ENCODE measurements around the gene DNM2.
A peak's percentile ranks its signal among the peaks of the same experiment; 100 is the strongest.
"Not testable (repeated sequence)": the region's sequence is repeated elsewhere in the genome, so short reads cannot be mapped to it uniquely, and the experiment has no call there.

The DNM2 gene

DNA sequence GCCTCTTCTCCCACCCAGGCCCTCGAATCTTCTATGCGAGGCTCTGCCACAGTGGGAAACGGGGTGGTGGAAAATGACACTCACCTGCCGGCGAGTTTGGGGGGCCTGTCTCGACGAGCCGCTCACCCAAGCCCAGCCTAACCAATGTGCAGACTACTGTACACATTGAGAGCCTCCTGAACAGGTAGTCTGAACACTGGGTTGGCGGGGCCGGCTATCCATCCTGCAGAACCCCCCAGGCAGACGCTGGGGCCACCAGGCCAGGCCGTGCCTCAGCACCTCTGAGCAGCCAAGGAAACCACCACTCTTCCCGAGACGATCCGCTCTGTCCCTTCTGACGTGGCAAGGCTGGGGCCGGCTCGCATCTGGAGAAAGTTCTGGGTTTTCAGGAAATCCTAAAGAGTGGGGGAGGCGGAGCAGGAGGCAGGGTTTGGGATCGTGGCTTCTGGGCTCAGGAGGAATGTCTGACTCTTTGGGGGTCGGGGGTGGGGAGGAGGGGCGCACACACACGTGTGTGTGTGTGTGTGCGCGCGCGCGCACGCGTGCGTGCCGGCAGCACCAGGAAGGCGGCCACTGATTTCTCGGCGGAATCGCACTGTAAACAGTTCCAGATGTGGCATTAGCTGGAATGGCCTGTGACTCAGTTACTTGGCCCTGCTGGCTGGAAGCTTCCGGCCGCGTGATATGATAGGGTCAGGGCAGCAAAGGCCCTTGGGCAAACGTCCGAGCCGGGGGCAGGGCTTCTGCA is 99.6 kb downstream of the DNM2 start:
- DNase-seq (ENCODE audit: low read depth) = peak; percentile 93

DNA sequence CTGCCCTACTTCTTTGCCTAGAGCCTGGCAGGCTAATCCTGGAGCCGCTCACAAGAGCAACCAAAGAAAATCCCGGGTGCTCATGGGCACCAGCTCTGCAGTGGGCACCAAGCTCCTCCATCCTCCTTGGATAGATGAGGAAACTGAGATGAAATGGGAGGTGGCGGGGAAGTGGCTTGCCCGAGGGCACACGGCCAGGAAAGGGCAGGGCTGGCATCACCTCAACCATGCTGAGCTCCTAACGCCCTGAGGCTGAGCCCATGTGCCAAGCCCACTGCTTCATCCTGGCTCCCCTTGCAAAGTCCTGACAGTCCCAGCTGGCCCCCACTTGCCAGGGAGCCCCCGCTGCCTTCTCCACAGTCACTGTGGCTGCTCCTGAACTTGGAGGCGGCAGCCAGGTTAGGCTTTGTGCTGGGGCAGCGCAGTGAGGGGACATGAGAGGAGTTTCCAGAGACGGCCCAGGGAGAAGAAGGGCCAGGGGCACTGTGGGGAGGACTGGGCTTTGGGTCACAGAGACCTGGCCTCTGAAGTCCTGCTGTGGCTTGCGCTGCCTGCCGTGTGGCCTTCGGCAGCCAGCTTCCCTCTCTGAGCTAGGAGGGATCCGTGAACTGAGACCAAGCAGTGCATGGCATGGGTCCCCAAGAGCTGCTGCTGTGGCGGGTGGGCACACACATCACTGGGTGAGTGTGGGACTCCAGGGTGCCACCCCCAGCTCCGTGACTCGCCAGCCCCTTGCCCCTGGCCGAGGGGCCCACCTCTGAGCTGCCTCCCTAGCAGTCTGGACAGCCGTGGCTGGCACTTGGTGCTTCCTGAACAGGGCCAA is 100.6 kb downstream of the DNM2 start:
- no peak for DNase-seq (ENCODE audit: low read depth)

DNA sequence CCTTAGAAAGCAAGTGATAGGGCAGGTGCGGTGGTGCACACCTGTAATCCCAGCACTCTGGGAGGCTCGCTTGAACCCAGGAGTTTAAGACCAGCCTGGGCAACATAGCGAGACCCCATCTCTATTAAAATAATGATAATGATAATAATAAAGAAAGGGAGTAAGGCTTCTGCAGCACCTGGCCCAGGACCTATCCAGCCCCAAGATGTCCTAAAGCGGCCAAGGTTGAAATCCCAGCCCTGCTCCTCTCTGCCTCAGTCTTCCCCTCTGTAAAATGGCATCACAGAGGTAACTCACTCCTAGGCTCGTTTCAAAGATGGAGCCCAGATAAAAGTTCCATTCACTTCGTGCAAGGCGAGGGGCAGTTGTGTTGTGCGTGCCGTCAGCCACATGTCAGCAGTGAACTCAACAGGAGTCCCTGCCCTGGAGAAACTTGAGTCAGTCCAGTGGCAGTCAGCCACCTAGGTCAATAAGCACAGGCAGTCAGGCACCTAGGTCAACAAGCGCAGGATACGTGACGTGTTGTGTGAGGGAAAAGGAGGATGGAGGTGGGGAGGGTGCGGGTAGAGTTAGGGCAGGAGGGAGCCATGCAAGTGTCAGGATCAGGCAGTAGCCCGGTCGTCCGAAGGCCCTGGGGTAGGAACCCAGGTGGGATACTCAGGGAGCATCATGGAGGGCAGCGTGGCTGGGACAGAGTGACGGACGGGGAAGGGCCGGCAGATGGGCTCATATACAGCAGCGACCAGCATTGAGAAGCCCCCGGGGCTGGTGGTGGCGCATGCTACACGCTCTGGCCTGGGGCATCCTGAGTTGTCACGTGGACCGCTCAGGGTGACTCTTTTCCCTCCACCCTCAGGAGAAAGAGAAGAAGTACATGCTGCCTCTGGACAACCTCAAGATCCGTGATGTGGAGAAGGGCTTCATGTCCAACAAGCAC is 101.5 kb downstream of the DNM2 start:
- no peak for DNase-seq (ENCODE audit: low read depth)

DNA sequence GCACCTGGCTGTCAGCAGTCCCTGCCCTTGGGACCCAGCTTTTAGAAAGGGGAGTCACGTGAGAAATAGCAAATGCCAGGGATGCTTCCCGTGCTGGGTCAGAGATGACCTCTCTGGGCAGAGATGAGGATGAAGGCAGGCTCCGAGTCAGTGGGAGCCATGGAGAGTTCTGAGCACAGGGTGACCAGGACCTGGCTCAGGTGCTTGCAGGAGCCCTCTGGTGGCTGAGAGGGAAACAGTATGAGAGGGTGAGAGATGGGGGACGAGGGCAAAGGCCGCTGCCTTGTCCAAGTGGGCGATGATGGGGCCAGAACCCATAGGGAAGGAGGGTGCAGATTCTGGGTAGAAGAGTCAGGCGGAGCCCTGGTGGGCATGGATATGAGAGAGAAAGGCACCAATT is 102.3 kb downstream of the DNM2 start:
- no peak for DNase-seq (ENCODE audit: low read depth)

DNA sequence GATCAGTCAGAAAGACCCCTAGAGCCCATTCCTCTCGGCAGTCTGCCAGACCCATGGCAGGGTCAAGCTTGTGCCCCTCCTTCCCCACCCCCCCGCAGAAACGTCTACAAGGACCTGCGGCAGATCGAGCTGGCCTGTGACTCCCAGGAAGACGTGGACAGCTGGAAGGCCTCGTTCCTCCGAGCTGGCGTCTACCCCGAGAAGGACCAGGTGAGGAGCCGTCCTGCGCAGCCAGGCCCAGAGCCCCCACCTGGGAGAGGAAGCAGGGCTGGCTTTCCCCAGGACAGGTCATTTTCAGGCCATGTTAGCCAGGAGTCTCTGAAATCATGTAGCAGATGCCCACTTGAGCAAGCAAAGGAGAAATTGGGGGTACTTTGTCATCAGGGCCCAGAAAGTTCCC is 105.8 kb downstream of the DNM2 start:
- DNase-seq (ENCODE audit: low read depth) = no peak

DNA sequence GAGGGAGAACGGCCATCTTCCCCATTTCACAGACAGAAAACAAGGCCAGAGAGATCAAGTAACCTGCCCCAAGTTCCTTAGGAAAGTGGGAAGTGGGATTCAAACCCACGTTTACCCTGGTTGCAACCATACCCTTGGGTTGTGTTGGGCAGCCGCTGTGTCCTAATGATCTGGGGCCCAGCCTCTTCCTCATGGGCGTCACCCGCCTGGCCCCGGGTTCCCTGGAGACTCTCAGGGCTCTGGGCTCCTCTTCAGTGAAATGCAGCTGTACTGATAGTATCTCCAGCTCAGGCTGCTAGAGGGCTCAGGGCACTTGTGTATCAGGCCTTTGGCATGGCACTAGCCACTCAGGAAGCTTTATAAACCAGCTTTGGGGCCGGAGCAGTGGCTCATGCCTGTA is 108.4 kb downstream of the DNM2 start:
- DNase-seq (ENCODE audit: low read depth) = no peak

DNA sequence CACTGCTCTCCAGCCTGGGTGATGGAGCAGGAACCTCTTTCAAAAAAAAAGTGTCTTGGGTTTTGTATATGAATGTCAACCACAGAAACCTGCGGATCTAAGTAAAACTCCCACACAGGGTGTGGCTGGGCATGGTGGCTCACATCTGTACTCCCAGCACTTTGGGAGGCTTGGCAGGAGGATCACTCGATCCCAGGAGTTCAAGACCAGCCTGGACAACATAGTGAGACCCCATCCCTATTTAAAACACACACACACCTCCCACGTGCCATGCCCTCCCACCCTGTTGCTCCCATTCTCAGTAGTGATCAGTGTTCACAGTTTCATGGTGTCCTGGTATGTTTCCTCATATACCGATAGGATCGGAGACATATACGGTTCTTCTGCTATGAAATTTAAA is 109.0 kb downstream of the DNM2 start:
- DNase-seq (ENCODE audit: low read depth) = no peak

DNA sequence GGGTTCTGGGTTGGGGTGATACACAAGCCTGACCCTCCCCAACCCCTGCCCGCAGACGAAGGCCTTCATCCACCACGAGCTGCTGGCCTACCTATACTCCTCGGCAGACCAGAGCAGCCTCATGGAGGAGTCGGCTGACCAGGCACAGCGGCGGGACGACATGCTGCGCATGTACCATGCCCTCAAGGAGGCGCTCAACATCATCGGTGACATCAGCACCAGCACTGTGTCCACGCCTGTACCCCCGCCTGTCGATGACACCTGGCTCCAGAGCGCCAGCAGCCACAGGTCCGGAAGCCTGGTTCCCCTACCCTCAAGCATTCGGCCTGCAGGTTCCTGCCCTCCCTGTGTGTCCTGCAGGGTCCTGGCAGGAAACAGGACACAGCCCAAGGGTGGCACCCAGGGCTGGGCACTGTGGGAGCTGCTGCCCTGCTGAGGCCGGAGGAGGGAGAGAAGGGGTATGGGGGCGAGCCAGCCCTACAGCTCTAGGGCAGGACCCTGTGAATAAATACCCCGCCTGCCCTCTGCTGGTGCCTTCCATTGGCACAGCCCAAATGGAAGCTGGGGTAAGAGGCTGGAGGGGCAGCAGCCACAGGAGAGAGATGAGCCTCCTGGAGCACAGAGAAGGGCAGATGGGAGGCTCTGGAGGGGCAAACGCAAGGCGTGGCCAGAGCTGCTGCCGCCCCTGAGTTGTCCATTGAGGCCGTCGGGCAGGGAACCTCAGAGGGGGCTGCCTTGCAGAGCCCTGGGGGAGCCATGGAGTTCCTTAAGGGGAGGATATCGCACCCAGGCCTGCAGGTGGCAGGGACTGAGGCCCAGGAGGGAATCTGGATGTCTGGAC is 111.3 kb downstream of the DNM2 start:
- DNase-seq (ENCODE audit: low read depth) = no peak

DNA sequence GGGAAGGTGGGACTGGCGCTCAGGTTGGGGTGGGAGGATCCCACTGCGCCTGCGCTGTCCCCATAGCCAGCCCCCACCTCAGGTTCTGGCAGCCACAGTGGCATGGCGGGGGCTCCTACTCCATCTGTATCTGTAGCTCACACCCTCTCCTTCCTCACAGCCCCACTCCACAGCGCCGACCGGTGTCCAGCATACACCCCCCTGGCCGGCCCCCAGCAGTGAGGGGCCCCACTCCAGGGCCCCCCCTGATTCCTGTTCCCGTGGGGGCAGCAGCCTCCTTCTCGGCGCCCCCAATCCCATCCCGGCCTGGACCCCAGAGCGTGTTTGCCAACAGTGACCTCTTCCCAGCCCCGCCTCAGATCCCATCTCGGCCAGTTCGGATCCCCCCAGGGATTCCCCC is 112.1 kb downstream of the DNM2 start:
- DNase-seq (ENCODE audit: low read depth) = no peak

DNA sequence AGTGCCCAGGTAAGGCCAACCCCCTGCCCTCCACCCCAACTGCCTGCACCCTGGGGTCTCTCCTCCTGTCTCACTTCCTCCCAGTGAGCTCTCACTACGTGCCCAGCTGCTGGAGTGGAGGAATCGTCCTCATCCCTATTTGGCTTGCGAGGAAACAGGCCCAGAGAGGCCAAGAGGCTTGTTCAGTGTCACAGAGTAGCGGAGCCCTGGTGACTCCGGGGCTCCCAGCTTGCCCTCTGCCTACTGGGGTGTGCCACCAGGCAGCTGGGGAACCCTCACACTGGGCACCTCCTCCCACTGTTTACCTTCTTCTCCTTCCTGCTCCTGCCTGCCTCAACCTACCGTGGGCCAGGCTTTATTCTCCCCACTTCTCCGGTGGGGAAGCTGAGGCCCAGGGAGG is 112.5 kb downstream of the DNM2 start:
- no peak for DNase-seq (ENCODE audit: low read depth)

DNA sequence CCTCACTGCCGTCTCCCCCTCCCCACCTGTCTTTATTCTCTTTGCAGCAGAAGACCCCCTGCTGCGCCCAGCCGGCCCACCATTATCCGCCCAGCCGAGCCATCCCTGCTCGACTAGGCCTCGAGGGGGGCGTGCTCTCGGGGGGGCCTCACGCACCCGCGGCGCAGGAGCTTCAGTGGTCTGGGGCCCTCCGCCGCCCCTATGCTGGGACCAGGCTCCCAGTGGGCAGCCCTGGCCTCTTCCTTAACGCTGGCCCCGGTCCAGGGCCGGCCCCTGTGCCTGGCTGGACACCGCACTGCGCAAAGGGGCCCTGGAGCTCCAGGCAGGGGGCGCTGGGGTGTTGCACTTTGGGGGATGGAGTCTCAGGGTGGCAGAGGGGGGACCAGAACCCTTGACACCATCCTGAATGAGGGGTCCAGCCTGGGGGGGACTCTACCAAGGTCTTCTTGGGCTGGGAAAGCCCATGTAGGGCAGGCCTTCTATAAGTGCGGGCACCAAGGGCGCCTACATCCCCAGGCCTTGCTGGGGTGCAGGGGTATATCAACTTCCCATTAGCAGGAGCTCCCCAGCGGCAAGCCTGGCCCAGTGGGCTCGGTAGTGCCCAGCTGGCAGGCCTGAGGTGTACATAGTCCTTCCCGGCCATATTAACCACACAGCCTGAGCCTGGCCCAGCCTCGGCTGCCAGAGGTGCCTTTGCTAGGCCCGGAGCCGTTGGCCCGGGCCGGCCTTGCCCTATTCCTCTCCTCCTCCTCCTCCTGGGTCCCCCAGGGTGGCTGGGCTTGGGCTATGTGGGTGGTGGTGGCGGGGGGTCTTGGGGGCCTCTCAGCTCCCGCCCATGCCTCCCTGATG is 113.3 kb downstream of the DNM2 start:
- no peak for DNase-seq (ENCODE audit: low read depth)

DNA sequence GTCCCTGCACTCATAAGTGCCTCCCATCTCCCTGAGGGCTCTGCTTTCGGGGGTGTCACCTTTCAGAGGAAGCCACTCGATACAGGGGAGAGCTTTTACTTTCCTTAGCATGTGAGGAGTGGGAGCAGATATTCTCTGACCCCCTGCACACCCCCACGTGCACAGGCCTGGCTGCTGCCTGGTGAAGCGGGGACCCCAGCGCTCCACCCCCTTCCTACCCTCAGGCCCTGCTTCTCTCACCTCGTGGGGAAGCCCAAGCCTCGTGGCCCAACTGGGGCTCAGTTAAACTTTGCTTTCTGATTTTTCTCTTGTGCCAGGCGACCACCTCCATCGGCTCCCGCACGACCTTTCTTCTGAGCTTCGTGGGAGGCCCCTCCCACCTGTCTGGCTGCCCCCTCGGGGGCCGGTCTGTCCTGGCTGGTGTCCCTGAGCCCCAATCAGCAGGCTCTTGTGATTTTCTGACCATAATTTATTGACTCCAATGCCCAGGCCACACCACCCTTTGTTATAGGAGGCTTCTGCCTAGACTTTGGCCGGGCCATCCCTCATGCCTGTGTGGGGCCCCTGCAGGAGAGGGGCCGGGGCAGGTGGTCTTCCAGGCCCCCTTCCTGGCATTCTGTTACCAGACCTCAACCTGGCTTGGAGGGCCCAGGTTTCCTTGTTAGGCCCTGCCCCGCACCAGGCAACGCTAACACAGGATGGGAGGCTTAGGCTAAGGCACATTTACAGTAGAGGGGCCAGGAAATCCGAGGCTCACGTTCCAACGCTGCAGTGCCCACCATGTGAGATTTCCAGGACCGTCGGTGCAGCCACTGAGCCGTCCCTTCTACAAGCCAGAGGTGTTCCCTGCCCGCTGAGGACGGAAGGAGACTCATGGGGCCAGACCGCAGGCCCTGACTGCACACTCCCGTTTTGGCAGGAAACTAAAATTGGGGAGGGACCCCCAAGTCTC is 114.4 kb downstream of the DNM2 start:
- no peak for DNase-seq (ENCODE audit: low read depth)

DNA sequence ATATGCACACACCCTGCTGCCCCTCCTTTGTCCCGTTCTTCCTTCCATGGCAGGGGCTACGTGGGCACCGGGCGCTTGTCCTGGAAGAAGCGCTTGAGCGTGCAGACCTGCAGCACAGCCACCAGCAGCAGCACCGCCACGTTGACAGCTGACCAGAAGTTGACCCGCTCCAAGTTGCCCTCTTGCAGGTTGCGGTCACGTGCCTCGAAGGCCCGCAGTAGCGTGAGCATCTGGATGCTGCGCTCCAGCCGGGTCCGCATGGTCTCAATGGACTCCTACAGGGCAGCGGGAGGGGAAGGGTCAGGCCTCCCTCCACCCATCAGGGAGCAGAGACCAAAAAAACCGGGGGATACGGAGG is 115.0 kb downstream of the DNM2 start:
- DNase-seq (ENCODE audit: low read depth) = no peak

DNA sequence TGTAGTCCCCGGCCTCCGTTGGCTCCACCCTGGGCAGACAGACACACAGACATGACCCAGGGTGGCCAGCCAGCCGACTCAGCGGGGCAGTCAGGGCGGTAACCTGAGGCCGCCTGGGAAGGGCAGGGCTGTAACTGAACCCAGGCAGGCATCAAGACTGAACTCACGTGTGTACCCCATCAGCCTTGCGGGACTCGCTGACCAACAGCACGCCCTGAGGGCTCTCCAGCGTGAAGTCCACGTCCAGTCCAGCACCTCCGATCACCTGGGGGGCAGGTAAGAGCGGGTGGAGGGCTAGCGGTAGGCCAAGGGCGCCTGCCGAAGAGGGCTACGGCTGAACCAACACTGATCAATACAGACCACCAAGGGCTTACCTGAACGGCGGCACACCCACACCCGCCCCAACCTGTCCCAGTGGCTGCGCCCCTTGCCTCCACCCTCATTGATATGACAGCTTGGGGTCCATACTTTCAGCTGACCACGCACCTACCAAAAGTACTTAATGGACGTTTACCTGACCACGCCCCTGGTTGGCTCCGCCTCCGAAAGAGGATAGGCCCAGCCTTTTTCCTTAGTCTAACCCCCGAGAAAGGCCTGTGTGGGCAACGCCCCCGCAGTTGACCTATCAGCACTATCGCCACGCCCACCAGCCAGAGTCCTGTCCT is 117.3 kb downstream of the DNM2 start:
- DNase-seq (ENCODE audit: low read depth) = no peak

DNA sequence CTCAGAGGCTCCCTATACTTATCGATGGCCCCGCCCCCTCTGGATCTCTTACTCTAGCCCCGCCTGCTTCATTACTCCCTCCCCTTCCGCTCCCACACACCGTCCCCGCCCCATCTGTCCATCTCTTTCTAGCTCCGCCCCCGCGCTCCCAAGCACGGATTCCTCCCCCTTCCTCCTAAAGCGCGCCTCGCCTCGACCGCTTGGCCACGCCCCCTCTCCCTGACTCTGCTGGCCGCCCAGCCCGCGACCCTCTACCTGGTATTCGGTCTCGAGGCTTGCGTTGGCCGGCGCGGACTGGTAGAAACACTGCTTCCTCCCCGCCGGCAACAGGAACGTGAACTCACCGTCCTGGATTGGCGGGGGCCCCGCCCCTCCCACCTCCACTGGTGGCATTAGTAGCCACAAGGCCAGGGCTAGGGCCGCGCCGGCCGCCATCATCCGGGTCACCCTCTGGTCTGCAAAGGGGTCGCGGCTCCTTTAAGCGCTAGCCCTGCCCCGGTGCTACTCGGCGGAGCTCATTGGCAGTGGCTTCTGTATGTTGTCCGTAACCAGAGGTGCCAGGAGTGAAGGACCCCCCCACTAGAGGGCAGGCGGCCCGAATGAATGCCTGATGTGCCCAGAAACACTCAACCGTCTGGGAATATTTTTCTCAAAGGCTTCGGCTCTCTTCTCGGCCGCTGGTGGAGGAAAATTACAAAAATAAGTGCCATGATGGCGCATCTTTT is 118.0 kb downstream of the DNM2 start, which contains the start of gene TMED1:
Gene TMED1, minus strand, starts transcription at position 459 of the 725 bp plus-strand sequence. Its CDS starts 21 bp downstream, at position 438.
- peak; percentile 91 for DNase-seq (ENCODE audit: low read depth)

DNA sequence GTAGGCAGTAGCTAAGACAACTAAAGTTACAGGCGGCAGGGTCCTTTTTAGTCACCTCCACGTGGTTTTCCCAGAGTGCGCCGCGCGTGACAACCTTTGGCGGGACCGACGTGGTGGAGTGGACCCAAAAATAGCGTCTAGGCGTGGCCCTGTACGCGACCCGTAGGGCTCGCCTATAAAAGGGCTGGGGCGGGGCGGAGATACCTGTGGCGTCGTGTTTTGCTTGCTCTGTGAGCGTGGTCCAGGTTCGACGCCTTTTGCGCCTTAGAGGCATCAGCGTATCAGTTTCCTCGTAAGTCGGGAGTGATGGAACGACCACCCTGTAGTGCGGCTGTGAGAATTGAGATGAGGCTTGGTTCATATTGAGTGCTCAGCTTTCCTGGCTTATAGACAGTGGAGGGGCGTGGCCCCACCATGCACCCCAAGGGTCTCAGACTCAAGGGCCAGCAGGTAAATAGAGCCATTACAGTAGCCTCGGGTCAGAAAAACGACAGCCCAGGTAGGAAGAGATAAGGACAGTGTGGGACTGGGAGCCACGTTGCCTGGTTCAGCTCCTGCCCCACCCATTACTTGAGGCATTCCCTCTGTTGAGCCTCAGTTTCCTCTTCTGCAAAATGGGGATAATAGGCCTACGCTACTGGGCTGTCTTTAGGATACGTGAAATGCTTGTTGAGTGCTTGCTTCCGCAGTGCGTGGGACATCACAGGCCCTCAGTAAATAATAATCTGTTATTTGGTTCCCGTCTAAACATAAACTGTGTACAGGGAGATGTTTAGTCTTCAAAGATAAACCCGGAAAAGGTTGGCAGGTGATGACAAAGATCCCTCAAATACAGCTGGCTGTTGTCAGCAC is 118.8 kb downstream of the DNM2 start:
- peak; percentile 55 for DNase-seq (ENCODE audit: low read depth)

DNA sequence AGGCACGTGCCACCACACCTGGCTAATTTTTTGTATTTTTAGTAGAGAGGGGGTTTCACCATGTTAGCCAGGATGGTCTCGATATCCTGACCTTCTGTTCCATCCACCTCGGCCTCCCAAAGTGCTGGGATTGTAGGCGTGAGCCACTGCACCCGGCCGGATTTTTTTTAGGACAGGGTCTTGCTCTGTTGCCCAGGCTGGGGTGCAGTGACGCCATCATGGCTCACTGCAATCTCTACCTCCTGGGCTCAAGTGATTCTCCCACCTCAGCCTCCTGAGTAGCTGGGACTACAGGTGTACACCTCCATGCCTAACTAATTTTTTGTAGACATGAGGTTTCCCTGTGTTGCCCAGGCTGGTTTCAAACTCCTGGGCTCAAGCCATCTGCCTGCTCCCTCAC is 119.8 kb downstream of the DNM2 start:
- DNase-seq (ENCODE audit: low read depth) = not testable (repeated sequence)

Measured in GM04503 (cell line).